Transverse colon (tissue), 4 donors: ENCODE results near the gene GM2A. TPM values are rescaled to one million over a fixed set of nuclear protein-coding genes. Genes with fewer than 3 reads are reported as not detected.

Experiments
- DNase-seq: peaks from one replicate; pipeline ENCODE4 v3.0.0-alpha.2; 2019
- H3K27ac ChIP-seq, 4 donors: fragments of 200-600 bp; sonication (generic); 2 replicates each; pipeline ENCODE4 v1.5.1; 2016 to 2018; ENCODE audit warnings: inconsistent platforms in 4 of 4
- H3K27me3 ChIP-seq: fragments of 200-600 bp; sonication (generic); 2 replicates; pipeline ENCODE4 v1.5.1; 2017; ENCODE audit warnings: inconsistent platforms
- H3K36me3 ChIP-seq, 4 donors: fragments of 200-600 bp; sonication (generic); 2 replicates each; pipeline ENCODE4 v1.5.1; 2017 to 2019; ENCODE audit warnings: inconsistent platforms in 4 of 4
- H3K4me1 ChIP-seq, 4 donors: fragments of 200-600 bp; sonication (generic); 2 replicates each; pipeline ENCODE4 v1.5.1; 2017 to 2020; ENCODE audit warnings: inconsistent platforms in 4 of 4
- H3K4me3 ChIP-seq, 4 donors: fragments of 200-600 bp; sonication (generic); 1 replicate in 1 of 4; 2 replicates in 3 of 4; pipeline versions ENCODE4 v1.5.1 to v1.6.1; 2017 to 2019; ENCODE audit warnings: inconsistent platforms in 4 of 4
- H3K9me3 ChIP-seq, 2 donors: fragments of 200-600 bp; sonication (generic); 2 replicates each; pipeline ENCODE4 v1.5.1; 2017 to 2019; ENCODE audit warnings: inconsistent platforms in 2 of 2
- EP300 ChIP-seq: sonication (generic); formaldehyde crosslinking; IDR thresholded peaks from one replicate; pipeline ENCODE4 v1.6.1; 2017; ENCODE audit warnings: antibody characterized with exemption, low read depth
- POLR2A ChIP-seq: fragments of 450-650 bp; IDR thresholded peaks from one replicate; pipeline ENCODE4 v1.6.1; 2016; ENCODE audit warnings: antibody characterized with exemption, mild to moderate bottlenecking, moderate library complexity
- POLR2AphosphoS5 ChIP-seq, 3 donors: sonication (generic); formaldehyde crosslinking; IDR thresholded peaks; one replicate each; pipeline ENCODE4 v1.6.1; 2016; ENCODE audit warnings: antibody characterized with exemption in 3 of 3
- WGBS, 2 donors: methylation state at CpG; one replicate each; pipeline ENCODE4 v1.1.5; 2018; ENCODE audit warnings: low coverage in 1 of 2; 5-methylcytosine and 5-hydroxymethylcytosine counted together
- in situ Hi-C, 4 donors: fragments of 200-750 bp; cut with MboI; loops; one replicate each; pipeline versions ENCODE4 v1.15.0 to v1.15.1; 2017; ENCODE audit warnings: low sequenced_read_pairs in 3 of 4, low pct_ligation_motif_present in 1 of 4, low pct_unique_long_range_greater_than_20kb in 1 of 4
- intact Hi-C: fragments of 100-400 bp; cut with DNase I; formaldehyde crosslinking; loops from one replicate; pipeline ENCODE4 v1.15.1; 2023; ENCODE audit warnings: low total_unique reads
- total RNA-seq, 4 donors: library from RNA; depleted of rRNA; stranded (reverse); fragments of >200 nt; gene quantifications; one replicate each; pipeline ENCODE4 v1.1.0, GENCODE V29; 2016
- TF ChIP-seq, protein P1 (sequence below), 5 experiments: fragments of 200-600 bp in 3 of 5; fragments of 450-650 bp in 2 of 5; sonication (generic) in 3 of 5; IDR thresholded peaks; 1 replicate in 2 of 5; 2 replicates in 3 of 5; pipeline ENCODE4 v1.5.1; 2016 to 2017; ENCODE audit warnings: antibody characterized with exemption in 5 of 5, inconsistent platforms in 3 of 5, mild to moderate bottlenecking in 2 of 5, moderate library complexity in 1 of 5

GM2A gene
- total RNA-seq, 4 donors from 2014 or later = 5.6 to 19.5 (median 11.2) TPM

GRCh38 chr5:151221574-151221973 is 31.4 kb upstream of the GM2A start:
- H3K27ac ChIP-seq = peak overlapping the region; percentile 85 to 95 (median 92)
- DNase-seq = no peak
- no peaks in the 10 kb centered on the region for H3K27me3 ChIP-seq
- in situ Hi-C loops = no loop called here
- TF ChIP-seq POLR2AphosphoS5 (IDR thresholded peaks at IDR 0.05) = no peak
- TF ChIP-seq, protein P1, sequence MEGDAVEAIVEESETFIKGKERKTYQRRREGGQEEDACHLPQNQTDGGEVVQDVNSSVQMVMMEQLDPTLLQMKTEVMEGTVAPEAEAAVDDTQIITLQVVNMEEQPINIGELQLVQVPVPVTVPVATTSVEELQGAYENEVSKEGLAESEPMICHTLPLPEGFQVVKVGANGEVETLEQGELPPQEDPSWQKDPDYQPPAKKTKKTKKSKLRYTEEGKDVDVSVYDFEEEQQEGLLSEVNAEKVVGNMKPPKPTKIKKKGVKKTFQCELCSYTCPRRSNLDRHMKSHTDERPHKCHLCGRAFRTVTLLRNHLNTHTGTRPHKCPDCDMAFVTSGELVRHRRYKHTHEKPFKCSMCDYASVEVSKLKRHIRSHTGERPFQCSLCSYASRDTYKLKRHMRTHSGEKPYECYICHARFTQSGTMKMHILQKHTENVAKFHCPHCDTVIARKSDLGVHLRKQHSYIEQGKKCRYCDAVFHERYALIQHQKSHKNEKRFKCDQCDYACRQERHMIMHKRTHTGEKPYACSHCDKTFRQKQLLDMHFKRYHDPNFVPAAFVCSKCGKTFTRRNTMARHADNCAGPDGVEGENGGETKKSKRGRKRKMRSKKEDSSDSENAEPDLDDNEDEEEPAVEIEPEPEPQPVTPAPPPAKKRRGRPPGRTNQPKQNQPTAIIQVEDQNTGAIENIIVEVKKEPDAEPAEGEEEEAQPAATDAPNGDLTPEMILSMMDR (IDR thresholded peaks at IDR 0.05) = no peak
- no peak for TF ChIP-seq POLR2A
- TF ChIP-seq EP300 = no peak
- no peaks in the 10 kb centered on the region for H3K36me3 ChIP-seq
- peak overlapping the region in 3 of 4 donors; percentile 3 to 86 (median 72) for H3K4me3 ChIP-seq
- intact Hi-C loops = loop anchor here (5.0 kb wide), 1 partner anchor 44 kb away; no protein-coding TSS in a partner anchor
- H3K9me3 ChIP-seq = no peaks in the 10 kb centered on the region
- WGBS, 2 donors = 57% methylated on average over 3 of the region's 3 CpGs; no CpG with 5 or more reads in 1 of the 2 donors
- peaks cover 7 to 53% (median 35%) of the 10 kb centered on the region in 4 donors for H3K4me1 ChIP-seq

DNA sequence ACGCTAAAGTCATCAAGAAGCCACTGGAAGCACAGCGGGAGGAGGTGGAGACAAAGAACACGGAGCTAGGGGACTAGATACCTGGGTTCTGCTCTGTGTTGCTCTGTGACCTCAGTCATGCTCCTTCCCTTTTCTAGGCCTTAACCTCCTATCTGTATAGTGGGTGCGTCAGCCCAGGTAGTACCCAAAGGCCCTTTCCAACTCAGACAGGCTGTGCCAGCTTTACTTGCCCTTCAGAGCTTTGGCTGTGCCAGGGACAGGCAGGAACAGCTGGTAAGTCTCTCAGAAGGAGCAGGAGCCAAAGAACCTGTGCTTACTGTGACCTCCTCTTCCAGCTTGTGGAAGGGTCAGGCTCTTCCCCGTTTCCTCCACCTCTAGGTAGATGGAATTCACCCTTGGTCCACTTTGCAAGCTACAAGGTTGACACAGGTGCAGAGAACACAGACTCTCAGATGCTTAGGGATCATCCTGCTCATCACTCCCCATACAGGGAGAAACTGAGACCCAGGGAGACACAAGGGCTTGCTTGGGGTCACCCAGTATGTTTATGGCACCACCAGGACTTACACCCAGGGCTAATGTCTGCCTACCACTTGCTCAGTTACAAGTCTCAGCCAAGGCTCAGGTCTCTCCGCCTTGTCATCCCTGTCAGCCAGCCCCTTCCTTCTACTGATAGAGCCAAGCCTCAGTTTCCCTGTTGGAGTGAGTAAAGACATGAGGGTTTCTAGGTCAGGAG is 30.8 kb upstream of the GM2A start:
- H3K9me3 ChIP-seq = no peaks in the 10 kb centered on the region
- DNase-seq = no peak
- H3K4me3 ChIP-seq = peak overlapping the region; percentile 1 to 86 (median 38)
- no peaks in the 10 kb centered on the region for H3K36me3 ChIP-seq
- TF ChIP-seq, protein P1 (IDR thresholded peaks at IDR 0.05) = no peak
- TF ChIP-seq EP300 (no peak), POLR2A (no peak), POLR2AphosphoS5 (IDR thresholded peaks at IDR 0.05) (no peak)
- intact Hi-C loops = loop anchor here (5.0 kb wide), 1 partner anchor 45 kb away; no protein-coding TSS in a partner anchor
- in situ Hi-C loops = no loop called here
- peaks cover 6 to 51% (median 32%) of the 10 kb centered on the region in 4 donors for H3K4me1 ChIP-seq
- 68 to 73% methylated on average over 4 to 6 of the region's 6 CpGs for WGBS, 2 donors
- H3K27ac ChIP-seq = peak overlapping the region; percentile 85 to 95 (median 92)
- H3K27me3 ChIP-seq = no peaks in the 10 kb centered on the region

DNA sequence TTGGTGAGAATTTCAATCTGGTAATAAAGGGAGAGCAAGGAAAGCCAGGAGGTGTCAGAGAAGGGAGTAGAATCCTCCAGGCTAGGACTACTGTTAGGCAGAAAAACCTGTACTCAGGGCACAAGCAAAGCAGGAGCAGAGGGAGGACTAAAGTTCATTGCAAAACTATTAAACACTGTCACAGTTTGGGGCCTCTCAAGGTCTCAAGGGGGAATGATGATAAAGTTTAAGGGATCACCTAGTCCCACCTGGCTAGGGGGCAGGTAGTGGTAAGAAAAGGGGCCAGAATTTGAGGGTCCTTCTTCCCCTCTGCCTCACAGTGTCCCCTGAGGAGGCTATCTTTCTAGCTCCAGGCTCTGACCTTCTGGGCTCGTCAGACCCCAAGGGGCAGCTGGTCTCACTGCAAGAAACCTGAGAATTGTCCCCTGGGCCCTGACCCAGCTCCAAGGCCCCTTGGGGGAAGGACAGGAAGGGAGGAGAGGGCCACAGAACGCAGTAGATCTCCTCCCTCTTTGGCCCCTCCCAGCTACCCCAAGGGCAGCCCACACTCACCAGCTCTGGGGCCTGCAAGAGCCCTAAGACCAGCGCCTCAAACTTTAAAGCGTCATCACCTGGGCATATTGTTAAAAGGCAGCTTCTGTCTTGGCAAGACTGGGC is 30.1 kb upstream of the GM2A start:
- peak overlapping the region; percentile 85 to 95 (median 92) for H3K27ac ChIP-seq
- no peaks in the 10 kb centered on the region for H3K9me3 ChIP-seq
- intact Hi-C loops = loop anchor here (5.0 kb wide), 1 partner anchor 46 kb away; no protein-coding TSS in a partner anchor
- H3K27me3 ChIP-seq = no peaks in the 10 kb centered on the region
- TF ChIP-seq POLR2A = no peak
- no peak for TF ChIP-seq EP300
- TF ChIP-seq, protein P1 (IDR thresholded peaks at IDR 0.05) = no peak
- peak in 1 of 3 donors; percentile 13 for TF ChIP-seq POLR2AphosphoS5 (IDR thresholded peaks at IDR 0.05)
- WGBS, 2 donors = 20% methylated on average over 4 of the region's 4 CpGs; no CpG with 5 or more reads in 1 of the 2 donors
- in situ Hi-C loops = no loop called here
- DNase-seq = peak; percentile 69
- H3K4me3 ChIP-seq = peak overlapping the region; percentile 72 to 86 (median 74)
- H3K36me3 ChIP-seq = no peaks in the 10 kb centered on the region
- H3K4me1 ChIP-seq = peaks cover 4 to 44% (median 32%) of the 10 kb centered on the region in 4 donors
